Neural cell (in vitro differentiated cells): ENCODE measurements around the gene CLGN. TPM values are rescaled to one million over a fixed set of nuclear protein-coding genes. Genes with fewer than 3 reads are reported as not detected.

Experiments used
- H2AFZ ChIP-seq: fragments of 200-600, 300-800 bp; sonication (generic), shearing (Covaris generic); 2 replicates; pipeline ENCODE4 v1.6.0; 2014; ENCODE audit warnings: low read depth, mild to moderate bottlenecking, antibody characterized with exemption, low read length, moderate library complexity
- H3F3A ChIP-seq: fragments of 200-600 bp; shearing (Covaris generic); 2 replicates; pipeline ENCODE4 v1.6.1; 2016; ENCODE audit warnings: mild to moderate bottlenecking, moderate library complexity, mixed read lengths, antibody characterized with exemption, low read length; ENCODE audit not compliant: insufficient read depth, poor library complexity, severe bottlenecking
- H3K27ac ChIP-seq: fragments of 200-600, 300-800 bp; sonication (generic), shearing (Covaris generic); 2 replicates; pipeline ENCODE4 v1.5.1; 2014; ENCODE audit warnings: mild to moderate bottlenecking, low read length, moderate library complexity
- H3K27me3 ChIP-seq: fragments of 300-800, 200-600 bp; sonication (generic), shearing (Covaris generic); 2 replicates; pipeline ENCODE4 v1.6.0; 2014; ENCODE audit warnings: mild to moderate bottlenecking, low read depth, low read length, moderate library complexity; ENCODE audit not compliant: insufficient read depth
- H3K36me3 ChIP-seq: fragments of 300-800, 200-600 bp; sonication (generic), shearing (Covaris generic); 2 replicates; pipeline ENCODE4 v1.5.1; 2014; ENCODE audit warnings: mild to moderate bottlenecking, antibody characterized with exemption, low read length, moderate library complexity; ENCODE audit not compliant: insufficient read depth
- H3K4me2 ChIP-seq: fragments of 300-800, 200-600 bp; sonication (generic), shearing (Covaris generic); 2 replicates; pipeline ENCODE4 v1.6.0; 2014; ENCODE audit warnings: mild to moderate bottlenecking, low read length
- H3K4me3 ChIP-seq: fragments of 300-800, 200-600 bp; sonication (generic), shearing (Covaris generic); 2 replicates; pipeline ENCODE4 v1.5.1; 2014; ENCODE audit warnings: mild to moderate bottlenecking, low read length, moderate library complexity
- H3K79me2 ChIP-seq: fragments of 200-600 bp; shearing (Covaris generic); replicated peaks from 2 replicates; pipeline ENCODE4 v1.6.0; 2014; ENCODE audit warnings: mild to moderate bottlenecking, low read length, moderate library complexity; ENCODE audit not compliant: insufficient read depth
- H3K9ac ChIP-seq: fragments of 300-800, 200-600 bp; sonication (generic), shearing (Covaris generic); 2 replicates; pipeline ENCODE4 v1.6.1; 2016; ENCODE audit warnings: mild to moderate bottlenecking, low read length, mixed read lengths
- H3K9me2 ChIP-seq: fragments of 200-600 bp; shearing (Covaris generic); 2 replicates; pipeline ENCODE4 v1.6.1; 2016; ENCODE audit warnings: mild to moderate bottlenecking, low read length, mixed read lengths; ENCODE audit not compliant: insufficient read depth
- H3K9me3 ChIP-seq: fragments of 200-600, 300-800 bp; sonication (generic), shearing (Covaris generic); 2 replicates; pipeline ENCODE4 v1.6.1; 2016; ENCODE audit warnings: mild to moderate bottlenecking, mixed run types, low read length, moderate library complexity, mixed read lengths
- H4K20me1 ChIP-seq: fragments of 200-600 bp; shearing (Covaris generic); 2 replicates; pipeline ENCODE4 v1.6.1; 2016; ENCODE audit warnings: mild to moderate bottlenecking, mixed run types; ENCODE audit not compliant: insufficient read depth
- CTCF ChIP-seq: fragments of 450-650 bp; IDR thresholded peaks from 2 replicates; pipeline ENCODE4 v1.5.1; 2014; ENCODE audit warnings: antibody characterized with exemption, mild to moderate bottlenecking, moderate library complexity; ENCODE audit not compliant: poor library complexity, severe bottlenecking
- EP300 ChIP-seq: fragments of 450-650 bp; conservative IDR thresholded peaks from 2 replicates; pipeline ENCODE4 v1.6.1; 2014; ENCODE audit warnings: antibody characterized with exemption, mild to moderate bottlenecking, moderate library complexity; ENCODE audit not compliant: poor library complexity, severe bottlenecking
- EZH2 ChIP-seq: fragments of 200-600, 300-800 bp; shearing (Covaris generic), sonication (generic); IDR thresholded peaks from 2 replicates; pipeline ENCODE4 v1.6.1; 2014; ENCODE audit warnings: antibody characterized with exemption, low read length, borderline replicate concordance, mild to moderate bottlenecking; ENCODE audit not compliant: insufficient read depth, poor library complexity, severe bottlenecking
- MXI1 ChIP-seq: fragments of 450-650 bp; conservative IDR thresholded peaks from 2 replicates; pipeline ENCODE4 v1.6.1; 2014; ENCODE audit warnings: antibody characterized with exemption, mild to moderate bottlenecking; ENCODE audit not compliant: poor library complexity, severe bottlenecking
- POLR2AphosphoS5 ChIP-seq: IDR thresholded peaks from 2 replicates; pipeline ENCODE4 v1.6.1; 2012
- RAD21 ChIP-seq: fragments of 450-650 bp; conservative IDR thresholded peaks from 2 replicates; pipeline ENCODE4 v1.6.1; 2014; ENCODE audit warnings: antibody characterized with exemption, mild to moderate bottlenecking, moderate library complexity
- REST ChIP-seq: IDR thresholded peaks from 2 replicates; pipeline ENCODE4 v1.6.1; 2012; ENCODE audit warnings: borderline replicate concordance
- SMC3 ChIP-seq: fragments of 450-650 bp; conservative IDR thresholded peaks from 2 replicates; pipeline ENCODE4 v1.6.1; 2014; ENCODE audit warnings: antibody characterized with exemption, mild to moderate bottlenecking, moderate library complexity; ENCODE audit not compliant: poor library complexity
- TAF1 ChIP-seq: IDR thresholded peaks from 2 replicates; pipeline ENCODE4 v1.6.1; 2012; ENCODE audit warnings: low read depth
- polyA plus RNA-seq: library from polyadenylated mRNA; depleted of rRNA; stranded (reverse); fragments of >200 nt; gene quantifications from 2 replicates; pipeline ENCODE4 v1.2.3, GENCODE V29; 2014

Gene CLGN
- polyA plus RNA-seq, 1 donor from 2014 or later: 20.8 TPM

- H4K20me1 ChIP-seq: no peaks in the 10 kb centered on the region
- H3K9me3 ChIP-seq: no peaks in the 10 kb centered on the region
- H3K9me2 ChIP-seq: no peaks in the 10 kb centered on the region
- no peak for TF ChIP-seq POLR2AphosphoS5
- TF ChIP-seq EZH2: no peak
- no peak for TF ChIP-seq EP300
- TF ChIP-seq SMC3: no peak
- TF ChIP-seq MXI1: no peak
- no peak overlapping the region for H3K27ac ChIP-seq
- no peaks in the 10 kb centered on the region for H3K36me3 ChIP-seq
- no peak overlapping the region for H3K9ac ChIP-seq
- H3K79me2 ChIP-seq: no peaks in the 10 kb centered on the region
- no peaks in the 10 kb centered on the region for H3K27me3 ChIP-seq
- H2AFZ ChIP-seq: no peak overlapping the region
- H3F3A ChIP-seq: no peaks in the 10 kb centered on the region
- H3K4me3 ChIP-seq: no peak overlapping the region
- no peak overlapping the region for H3K4me2 ChIP-seq
Observed at GRCh38 chr4:140357868-140358267, 69.6 kb downstream of the CLGN start.

GRCh38 chr4:140355288-140355687, 72.2 kb downstream of the CLGN start:
- H3K4me2 ChIP-seq: no peak overlapping the region
- no peaks in the 10 kb centered on the region for H3K27me3 ChIP-seq
- no peaks in the 10 kb centered on the region for H3K36me3 ChIP-seq
- H3F3A ChIP-seq: no peaks in the 10 kb centered on the region
- H3K27ac ChIP-seq: no peak overlapping the region
- no peak overlapping the region for H2AFZ ChIP-seq
- H4K20me1 ChIP-seq: no peaks in the 10 kb centered on the region
- TF ChIP-seq CTCF (no peak), EP300 (no peak), TAF1 (no peak), REST (no peak), RAD21 (no peak), POLR2AphosphoS5 (no peak), SMC3 (no peak), EZH2 (no peak), MXI1 (no peak)
- no peak overlapping the region for H3K9ac ChIP-seq
- no peak overlapping the region for H3K4me3 ChIP-seq
- no peaks in the 10 kb centered on the region for H3K79me2 ChIP-seq
- no peaks in the 10 kb centered on the region for H3K9me3 ChIP-seq
- H3K9me2 ChIP-seq: no peaks in the 10 kb centered on the region

- no peaks in the 10 kb centered on the region for H3F3A ChIP-seq
- TF ChIP-seq REST (no peak), CTCF (no peak), EP300 (no peak), POLR2AphosphoS5 (no peak), SMC3 (no peak), TAF1 (no peak), EZH2 (no peak), MXI1 (no peak), RAD21 (no peak)
- H3K9me2 ChIP-seq: no peaks in the 10 kb centered on the region
- H3K36me3 ChIP-seq: no peaks in the 10 kb centered on the region
- no peaks in the 10 kb centered on the region for H3K9me3 ChIP-seq
- H3K27ac ChIP-seq: no peak overlapping the region
- H4K20me1 ChIP-seq: no peaks in the 10 kb centered on the region
- H3K4me3 ChIP-seq: no peak overlapping the region
- H3K27me3 ChIP-seq: no peaks in the 10 kb centered on the region
- no peak overlapping the region for H2AFZ ChIP-seq
- no peak overlapping the region for H3K4me2 ChIP-seq
- H3K79me2 ChIP-seq: no peaks in the 10 kb centered on the region
- H3K9ac ChIP-seq: no peak overlapping the region
Observed at GRCh38 chr4:140353786-140354185, 73.7 kb downstream of the CLGN start.
